Caco-2 (cell line): ENCODE data around the gene GSG1L. TPM values are rescaled to one million over a fixed set of nuclear protein-coding genes. Genes with fewer than 3 reads are reported as not detected.

Experiments used
- BruUV-seq: library from RNA; stranded (reverse); fragments of 400-500 nt; replicated peaks from 2 replicates; lab custom pipeline; 2021; lab: Mats Ljungman, UMichigan
- CTCF ChIA-PET: fragments of 300-600 bp; sonication (Branson Sonifier 250); formaldehyde crosslinking; loops from one replicate; lab custom pipeline; 2022; ENCODE audit warnings: antibody characterized with exemption; lab: Charles Lee
- POLR2A ChIA-PET: fragments of 300-600 bp; sonication (Branson Sonifier 250); formaldehyde crosslinking; loops from one replicate; lab custom pipeline; 2022; ENCODE audit warnings: antibody characterized with exemption; lab: Charles Lee
- DNase-seq, 2 experiments: peaks; one replicate each; pipeline versions ENCODE4 v3.0.0 to v3.0.0-alpha.2; 2020 to 2022
- H3K27me3 ChIP-seq: replicated peaks from 2 replicates; pipeline ENCODE4 v1.6.0; 2011; ENCODE audit warnings: low read length; ENCODE audit not compliant: control insufficient read depth, insufficient read depth
- H3K36me3 ChIP-seq: 2 replicates; pipeline ENCODE4 v1.5.1; 2011; ENCODE audit warnings: low read length; ENCODE audit not compliant: control insufficient read depth, insufficient read depth
- H3K4me1 ChIP-seq: fragments of 250-450 bp; sonication (Bioruptor Pico); 2 replicates; pipeline ENCODE4 v1.5.1; 2020; ENCODE audit warnings: mild to moderate bottlenecking
- H3K4me3 ChIP-seq: 2 replicates; pipeline ENCODE4 v1.5.1; 2011; ENCODE audit warnings: low read depth, mild to moderate bottlenecking, control low read depth, low read length
- H3K9me3 ChIP-seq: fragments of 250-450 bp; sonication (Bioruptor Pico); 2 replicates; pipeline ENCODE4 v1.5.1; 2020; ENCODE audit warnings: mild to moderate bottlenecking, moderate library complexity
- H3K27ac Mint-ChIP-seq: one replicate; pipeline ENCODE4 v1.8.0; 2022; ENCODE audit warnings: mixed read lengths; ENCODE audit not compliant: unreplicated experiment
- H3K27me3 Mint-ChIP-seq: one replicate; pipeline ENCODE4 v1.8.0; 2022; ENCODE audit warnings: mixed read lengths; ENCODE audit not compliant: insufficient read depth, unreplicated experiment
- H3K36me3 Mint-ChIP-seq: one replicate; pipeline ENCODE4 v1.8.0; 2022; ENCODE audit warnings: mild to moderate bottlenecking, mixed read lengths; ENCODE audit not compliant: insufficient read depth, unreplicated experiment
- H3K4me1 Mint-ChIP-seq: one replicate; pipeline ENCODE4 v1.8.0; 2022; ENCODE audit warnings: low read depth, mixed read lengths; ENCODE audit not compliant: unreplicated experiment
- H3K4me3 Mint-ChIP-seq: one replicate; pipeline ENCODE4 v1.8.0; 2022; ENCODE audit warnings: mild to moderate bottlenecking, moderate library complexity, mixed read lengths; ENCODE audit not compliant: unreplicated experiment
- H3K9me3 Mint-ChIP-seq: one replicate; pipeline ENCODE4 v1.8.0; 2022; ENCODE audit warnings: mixed read lengths; ENCODE audit not compliant: unreplicated experiment
- CTCF ChIP-seq, 2 experiments: fragments of 200-600 bp in 1 of 2; IDR thresholded peaks; 1 replicate in 1 of 2; 2 replicates in 1 of 2; pipeline versions ENCODE4 v1.5.1 to v1.8.0; 2011 to 2022; ENCODE audit warnings: antibody characterized with exemption in 1 of 2, control low read depth in 1 of 2, inconsistent platforms in 1 of 2, low read depth in 1 of 2, low read length in 1 of 2, mild to moderate bottlenecking in 1 of 2, moderate library complexity in 1 of 2; ENCODE audit not compliant: insufficient read depth in 1 of 2, severe bottlenecking in 1 of 2, unreplicated experiment in 1 of 2
- intact Hi-C: fragments of 100-400 bp; cut with micrococcal nuclease; formaldehyde crosslinking; loops from one replicate; pipeline ENCODE4 v1.10.0; 2022; ENCODE audit not compliant: unreplicated experiment
- total RNA-seq: library from RNA; stranded (reverse); gene quantifications from 2 replicates; pipeline ENCODE4 v1.2.3, GENCODE V29; 2022

Gene GSG1L
- total RNA-seq, 1 experiment from 2014 or later = not detected

GRCh38 chr16:27789595-27790241 lies 273.8 kb downstream of the GSG1L start:
- BruUV-seq = no TSS peak
- CTCF ChIA-PET = no interaction called here
- POLR2A ChIA-PET = no interaction called here

GRCh38 chr16:27789150-27789549 lies 274.4 kb downstream of the GSG1L start:
- no peaks in the 10 kb centered on the region for H3K27me3 ChIP-seq
- Mint-ChIP-seq H3K4me1 (no peaks in the 10 kb centered on the region), H3K27me3 (no peaks in the 10 kb centered on the region), H3K4me3 (no peak overlapping the region), H3K9me3 (no peaks in the 10 kb centered on the region), H3K36me3 (no peaks in the 10 kb centered on the region), H3K27ac (no peak overlapping the region)
- no peak for DNase-seq
- H3K4me3 ChIP-seq = no peak overlapping the region
- POLR2A ChIA-PET = no interaction called here
- H3K4me1 ChIP-seq = no peaks in the 10 kb centered on the region
- CTCF ChIA-PET = no interaction called here
- intact Hi-C loops = no loop called here
- no peaks in the 10 kb centered on the region for H3K9me3 ChIP-seq
- no peaks in the 10 kb centered on the region for H3K36me3 ChIP-seq
- TF ChIP-seq CTCF (IDR thresholded peaks at IDR 0.05; ENCODE audit: insufficient read depth in 1 of 2, low read depth in 1 of 2, low read length in 1 of 2, severe bottlenecking in 1 of 2, unreplicated experiment in 1 of 2) = no peak
- BruUV-seq = no TSS peak

More at GRCh38 chr16:27789595-27790241, 273.8 kb downstream of the GSG1L start:
- Mint-ChIP-seq H3K4me1 (no peaks in the 10 kb centered on the region), H3K27ac (no peak overlapping the region), H3K27me3 (no peaks in the 10 kb centered on the region), H3K4me3 (no peak overlapping the region), H3K36me3 (no peaks in the 10 kb centered on the region), H3K9me3 (no peaks in the 10 kb centered on the region)
- no peaks in the 10 kb centered on the region for H3K36me3 ChIP-seq
- H3K4me1 ChIP-seq = no peaks in the 10 kb centered on the region
- H3K27me3 ChIP-seq = no peaks in the 10 kb centered on the region
- no peak for DNase-seq
- H3K9me3 ChIP-seq = no peaks in the 10 kb centered on the region
- no peak for TF ChIP-seq CTCF (IDR thresholded peaks at IDR 0.05; ENCODE audit: insufficient read depth in 1 of 2, low read depth in 1 of 2, low read length in 1 of 2, severe bottlenecking in 1 of 2, unreplicated experiment in 1 of 2)
- no peak overlapping the region for H3K4me3 ChIP-seq
- intact Hi-C loops = no loop called here

GRCh38 chr16:27787665-27788064 lies 275.8 kb downstream of the GSG1L start:
- ChIA-PET POLR2A (no interaction called here), CTCF (no interaction called here)
- no peaks in the 10 kb centered on the region for H3K27me3 Mint-ChIP-seq
- H3K27me3 ChIP-seq = no peaks in the 10 kb centered on the region
- no peaks in the 10 kb centered on the region for H3K36me3 ChIP-seq
- H3K9me3 ChIP-seq = no peaks in the 10 kb centered on the region
- no peaks in the 10 kb centered on the region for H3K9me3 Mint-ChIP-seq
- H3K4me3 Mint-ChIP-seq = no peak overlapping the region
- DNase-seq = no peak
- H3K4me3 ChIP-seq = no peak overlapping the region
- no peak overlapping the region for H3K27ac Mint-ChIP-seq
- H3K4me1 Mint-ChIP-seq = no peaks in the 10 kb centered on the region
- BruUV-seq = no TSS peak
- H3K36me3 Mint-ChIP-seq = no peaks in the 10 kb centered on the region
- intact Hi-C loops = no loop called here
- no peaks in the 10 kb centered on the region for H3K4me1 ChIP-seq
- TF ChIP-seq CTCF (IDR thresholded peaks at IDR 0.05; ENCODE audit: insufficient read depth in 1 of 2, low read depth in 1 of 2, low read length in 1 of 2, severe bottlenecking in 1 of 2, unreplicated experiment in 1 of 2) = no peak
